Activated T-helper 1 cell treated with Interleukin-2 at 50 U/mL for 16 hours (primary cell): ENCODE data around the gene IFNA8.
"Not testable (repeated sequence)": the region's sequence is repeated elsewhere in the genome, so short reads cannot be mapped to it uniquely, and the experiment has no call there.

ENCODE experiments used
- DNase-seq: peaks from one replicate; pipeline ENCODE4 v3.0.0-alpha.2; 2020; ENCODE audit warnings: low read depth

IFNA8 gene

DNA sequence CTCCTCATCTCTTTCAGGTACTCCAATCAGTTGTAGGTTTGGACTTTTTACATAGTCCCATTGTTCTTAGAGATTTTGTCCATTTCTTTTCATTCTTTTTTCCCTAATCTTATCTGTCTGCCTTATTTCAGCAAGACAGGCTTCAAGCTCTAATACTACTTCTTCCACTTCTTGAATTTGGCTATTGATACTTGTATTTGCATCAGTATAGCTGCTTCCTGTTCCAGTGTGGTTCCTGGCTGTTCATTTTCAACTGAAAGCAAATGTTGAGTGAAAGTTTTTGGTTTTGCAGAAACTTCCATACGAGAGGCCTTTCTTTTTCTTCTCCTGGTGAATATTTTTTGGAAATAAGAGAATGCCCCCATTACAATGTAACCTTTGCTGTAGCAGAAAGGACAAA is 19.3 kb downstream of the IFNA8 start:
- DNase-seq, result no peak

GRCh38 chr9:21429191-21429590 is 20.3 kb downstream of the IFNA8 start:
- no peak for DNase-seq

DNA sequence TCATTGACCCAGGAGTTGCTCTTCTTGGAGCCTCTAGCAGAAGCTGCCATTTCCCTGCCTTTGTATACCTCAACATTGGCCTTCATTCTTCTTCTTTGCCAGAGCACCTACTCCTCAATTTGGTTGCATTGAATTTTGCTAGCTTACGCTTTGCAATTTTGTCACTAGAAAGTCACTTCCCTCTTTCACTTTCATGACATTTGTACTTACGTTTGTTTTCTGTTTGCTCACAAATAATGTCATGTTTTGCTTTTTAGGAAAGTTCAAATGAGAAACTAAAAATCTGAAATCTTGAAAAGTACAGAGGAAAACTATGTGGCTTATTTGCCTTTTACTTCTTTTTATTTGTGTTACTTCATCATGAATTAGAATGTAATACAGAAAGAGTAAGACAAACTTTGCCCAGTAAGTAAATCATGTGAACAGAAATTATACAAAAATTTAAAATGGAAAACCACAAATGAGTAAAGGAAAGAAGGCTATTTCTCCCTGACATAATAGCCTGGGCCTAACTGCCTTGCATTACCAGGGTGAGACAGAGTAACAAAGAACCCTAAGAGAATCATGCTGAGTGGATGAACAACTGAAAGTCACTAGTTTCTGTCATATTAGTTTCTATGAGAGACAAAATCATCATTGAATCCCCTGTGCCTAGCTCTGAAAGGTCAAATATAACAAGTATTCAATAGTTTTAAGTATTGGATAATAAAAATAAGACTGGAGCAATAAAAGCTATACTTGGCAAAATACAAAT is 23.9 kb downstream of the IFNA8 start:
- no peak for DNase-seq

DNA sequence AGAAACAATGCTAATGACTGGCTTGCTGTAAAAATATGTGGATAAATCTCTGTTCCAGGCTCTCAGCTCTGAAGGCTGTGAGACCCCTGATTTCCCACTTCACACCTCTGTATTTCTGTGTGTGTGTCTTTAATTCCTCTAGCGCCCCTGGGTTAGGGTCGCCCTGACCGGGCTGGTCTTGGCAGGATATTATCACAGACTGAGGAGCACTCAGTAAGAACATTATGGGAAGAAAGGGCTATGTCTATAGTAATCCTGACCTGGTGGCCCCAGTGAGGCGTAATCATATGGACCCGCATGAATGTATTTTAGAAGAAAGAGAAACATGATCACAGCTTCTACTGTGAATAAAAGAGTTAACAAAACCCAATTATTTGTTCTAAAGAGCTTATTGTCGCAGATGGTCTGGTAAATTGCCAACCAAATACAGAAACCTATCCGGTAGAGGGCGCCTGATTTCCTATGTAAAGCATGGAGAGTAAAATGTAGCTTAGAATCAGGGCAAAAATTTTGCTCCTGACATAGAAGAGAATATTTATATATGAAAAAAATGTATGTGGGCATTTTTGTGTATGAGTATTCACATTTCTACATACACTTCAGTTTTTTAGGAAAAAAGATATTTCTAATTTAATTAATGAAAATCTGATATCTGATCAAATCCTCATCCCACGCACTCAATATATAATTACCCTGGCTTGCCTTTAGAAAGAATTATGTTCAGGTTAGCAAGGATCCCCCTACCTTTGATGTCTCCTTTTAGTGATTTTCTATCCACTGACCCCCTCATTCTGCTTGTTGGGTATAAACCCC is 25.5 kb downstream of the IFNA8 start:
- no peak for DNase-seq

GRCh38 chr9:21435015-21435383 is 26.1 kb downstream of the IFNA8 start:
- not testable (repeated sequence) for DNase-seq

DNA sequence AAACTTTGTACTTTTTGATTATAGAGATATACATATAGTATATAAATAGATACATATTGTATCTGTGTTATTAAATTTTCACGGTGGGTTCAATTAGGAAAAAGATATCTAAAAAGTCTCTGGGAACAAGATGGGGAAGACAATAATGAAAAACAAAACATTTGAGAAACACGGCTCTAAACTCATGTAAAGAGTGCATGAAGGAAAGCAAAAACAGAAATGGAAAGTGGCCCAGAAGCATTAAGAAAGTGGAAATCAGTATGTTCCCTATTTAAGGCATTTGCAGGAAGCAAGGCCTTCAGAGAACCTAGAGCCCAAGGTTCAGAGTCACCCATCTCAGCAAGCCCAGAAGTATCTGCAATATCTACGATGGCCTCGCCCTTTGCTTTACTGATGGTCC is 31.2 kb downstream of the IFNA8 start, which contains the start of gene IFNA1:
Gene IFNA1, plus strand, starts transcription at position 301 of the 400 bp plus-strand sequence. Its CDS starts 69 bp downstream, at position 370.
- DNase-seq, result no peak

DNA sequence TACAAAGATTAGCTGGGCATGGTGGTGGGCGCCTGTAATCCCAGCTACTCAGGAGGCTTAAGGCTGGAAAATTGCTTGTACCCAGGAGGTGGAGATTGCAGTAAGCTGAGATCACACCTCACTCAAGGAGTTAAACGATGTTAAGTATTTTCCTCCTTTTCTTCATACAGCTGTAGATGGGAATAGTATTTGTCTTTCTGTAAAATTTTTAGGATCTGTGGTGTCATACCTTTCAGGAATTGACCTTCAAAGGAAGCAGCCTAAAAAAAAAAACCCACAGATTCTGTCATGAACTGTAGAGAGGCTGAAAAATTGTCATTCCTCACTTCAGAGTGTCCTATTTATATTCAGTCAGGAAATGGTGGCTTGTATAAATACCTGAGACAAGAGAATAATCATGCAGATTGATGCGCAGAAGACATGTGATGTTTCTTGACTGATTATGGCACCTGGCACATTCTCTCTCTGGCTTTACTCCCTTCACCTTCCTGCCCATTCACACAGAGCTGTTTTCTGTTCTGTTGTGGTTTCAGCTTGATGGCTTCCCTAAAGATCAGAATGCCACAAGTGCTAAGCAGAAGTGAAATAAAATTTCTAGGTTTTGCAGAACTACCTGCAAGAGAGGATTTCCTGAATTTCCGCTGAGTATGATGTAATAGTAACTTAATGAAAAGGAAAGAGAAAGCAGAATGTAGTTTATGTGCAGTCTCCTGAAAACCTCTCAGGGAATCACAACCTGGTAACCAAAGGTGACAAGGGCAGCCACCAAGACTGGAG is 35.1 kb downstream of the IFNA8 start:
- DNase-seq, result no peak

GRCh38 chr9:21449312-21449711 is 40.4 kb downstream of the IFNA8 start:
- not testable (repeated sequence) for DNase-seq

- DNase-seq, result no peak
Observed at GRCh38 chr9:21450733-21451394, 41.9 kb downstream of the IFNA8 start.

- DNase-seq, result no peak
Observed at GRCh38 chr9:21452681-21453080, 43.8 kb downstream of the IFNA8 start.

- DNase-seq, result no peak
Observed at GRCh38 chr9:21454149-21454548, 45.2 kb downstream of the IFNA8 start.

DNA sequence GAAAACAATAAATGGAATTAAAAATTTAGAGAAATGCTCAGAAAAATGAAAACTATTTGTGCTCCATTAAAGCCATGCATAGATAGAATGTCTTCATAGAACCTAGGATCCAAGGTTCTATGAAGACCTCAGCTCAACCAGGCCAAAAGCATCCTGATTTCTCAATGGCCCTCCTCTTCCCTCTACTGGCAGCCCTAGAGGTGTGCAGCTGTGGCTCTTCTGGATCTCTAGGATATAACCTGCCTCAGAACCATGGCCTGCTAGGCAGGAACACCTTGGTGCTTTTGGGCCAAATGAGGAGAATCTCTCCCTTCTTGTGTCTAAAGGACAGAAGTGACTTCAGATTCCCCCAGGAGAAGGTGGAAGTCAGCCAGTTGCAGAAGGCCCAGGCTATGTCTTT is 46.4 kb downstream of the IFNA8 start:
- DNase-seq, result no peak
